GM06990 (cell line): ENCODE measurements around the gene DSCAM.

ENCODE experiments used
- DNase-seq: peaks from one replicate; pipeline ENCODE4 v3.0.0-alpha.2; 2011; ENCODE audit not compliant: insufficient read length; ENCODE audit errors: extremely low read depth
- H3K27me3 ChIP-seq: replicated peaks from 2 replicates; pipeline ENCODE4 v1.6.0; 2011; ENCODE audit warnings: low read length; ENCODE audit not compliant: control insufficient read depth, insufficient read depth
- H3K36me3 ChIP-seq: 2 replicates; pipeline ENCODE4 v1.5.1; 2011; ENCODE audit warnings: low read length; ENCODE audit not compliant: control insufficient read depth, insufficient read depth
- H3K4me3 ChIP-seq: replicated peaks from 2 replicates; pipeline ENCODE4 v1.5.1; 2011; ENCODE audit warnings: low read depth, mild to moderate bottlenecking, control low read depth, low read length
- TF ChIP-seq, protein P1 (sequence below): IDR thresholded peaks from 2 replicates; pipeline ENCODE4 v1.5.1; 2011; ENCODE audit warnings: low read length, control low read depth, mild to moderate bottlenecking, inconsistent platforms; ENCODE audit not compliant: insufficient read depth, poor library complexity, severe bottlenecking

DSCAM gene

DNA sequence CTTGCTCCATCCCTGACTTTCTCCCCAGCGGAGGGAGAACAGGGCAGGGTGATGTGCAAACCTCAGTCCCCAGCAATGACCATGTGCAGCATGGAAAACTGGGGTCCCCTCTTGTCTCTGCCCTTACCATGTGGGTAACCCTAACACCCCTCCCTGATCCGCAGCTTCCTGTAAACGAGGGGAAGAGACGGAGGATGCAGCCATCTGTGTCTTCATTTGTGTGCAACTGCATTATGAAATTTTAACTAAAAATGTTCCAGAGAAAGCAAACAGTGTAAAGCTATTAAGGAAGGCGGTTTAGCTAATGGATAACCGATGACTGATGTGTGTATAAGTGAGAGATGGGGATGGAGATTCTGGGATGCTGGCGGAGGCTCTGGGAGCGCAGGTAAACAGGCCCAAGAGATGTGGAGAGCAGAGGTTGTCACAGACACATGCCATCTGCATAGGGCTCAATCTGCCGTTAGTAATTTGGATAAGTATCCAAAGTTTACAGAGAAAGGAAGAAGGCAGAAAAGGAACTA lies 206.6 kb downstream of the DSCAM start:
- Histone ChIP-seq H3K27me3 (no peaks in the 10 kb centered on the region), H3K36me3 (no peaks in the 10 kb centered on the region), H3K4me3 (no peak overlapping the region)
- DNase-seq = no peak
- TF ChIP-seq, protein P1, sequence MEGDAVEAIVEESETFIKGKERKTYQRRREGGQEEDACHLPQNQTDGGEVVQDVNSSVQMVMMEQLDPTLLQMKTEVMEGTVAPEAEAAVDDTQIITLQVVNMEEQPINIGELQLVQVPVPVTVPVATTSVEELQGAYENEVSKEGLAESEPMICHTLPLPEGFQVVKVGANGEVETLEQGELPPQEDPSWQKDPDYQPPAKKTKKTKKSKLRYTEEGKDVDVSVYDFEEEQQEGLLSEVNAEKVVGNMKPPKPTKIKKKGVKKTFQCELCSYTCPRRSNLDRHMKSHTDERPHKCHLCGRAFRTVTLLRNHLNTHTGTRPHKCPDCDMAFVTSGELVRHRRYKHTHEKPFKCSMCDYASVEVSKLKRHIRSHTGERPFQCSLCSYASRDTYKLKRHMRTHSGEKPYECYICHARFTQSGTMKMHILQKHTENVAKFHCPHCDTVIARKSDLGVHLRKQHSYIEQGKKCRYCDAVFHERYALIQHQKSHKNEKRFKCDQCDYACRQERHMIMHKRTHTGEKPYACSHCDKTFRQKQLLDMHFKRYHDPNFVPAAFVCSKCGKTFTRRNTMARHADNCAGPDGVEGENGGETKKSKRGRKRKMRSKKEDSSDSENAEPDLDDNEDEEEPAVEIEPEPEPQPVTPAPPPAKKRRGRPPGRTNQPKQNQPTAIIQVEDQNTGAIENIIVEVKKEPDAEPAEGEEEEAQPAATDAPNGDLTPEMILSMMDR = no peak

GRCh38 chr21:40639616-40640194 lies 207.3 kb downstream of the DSCAM start:
- Histone ChIP-seq H3K36me3 (no peaks in the 10 kb centered on the region), H3K4me3 (no peak overlapping the region), H3K27me3 (no peaks in the 10 kb centered on the region)
- DNase-seq = no peak
- TF ChIP-seq, protein P1 = no peak

- H3K4me3 ChIP-seq = no peak overlapping the region
- TF ChIP-seq, protein P1 = no peak
- no peaks in the 10 kb centered on the region for H3K36me3 ChIP-seq
- no peak for DNase-seq
- no peaks in the 10 kb centered on the region for H3K27me3 ChIP-seq
Observed at GRCh38 chr21:40638466-40639251, 208.3 kb downstream of the DSCAM start.

DNA sequence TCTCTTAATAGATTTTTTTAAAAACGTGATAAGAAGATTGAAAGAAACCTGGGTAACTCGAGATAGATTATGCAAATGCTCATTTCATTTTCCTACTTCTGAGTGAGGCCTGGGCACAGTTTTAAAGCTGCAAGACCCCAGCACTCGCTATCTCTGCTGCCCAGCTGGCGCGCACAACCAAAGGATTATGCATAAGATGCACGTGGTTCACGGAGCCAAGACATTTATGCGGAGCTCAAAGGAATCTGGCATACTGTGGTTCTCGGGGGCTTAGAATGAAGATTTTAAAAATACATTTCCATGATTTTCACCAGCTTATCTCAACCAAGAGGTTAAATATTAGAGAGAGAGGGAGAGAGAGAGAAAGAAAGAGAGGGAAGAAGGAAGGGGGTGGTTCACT lies 210.9 kb downstream of the DSCAM start:
- no peak for DNase-seq
- TF ChIP-seq, protein P1 = no peak
- no peaks in the 10 kb centered on the region for H3K36me3 ChIP-seq

GRCh38 chr21:40635391-40635790 lies 211.6 kb downstream of the DSCAM start:
- TF ChIP-seq, protein P1 = no peak
- no peak for DNase-seq
- no peak overlapping the region for H3K4me3 ChIP-seq
- H3K36me3 ChIP-seq = no peaks in the 10 kb centered on the region
- H3K27me3 ChIP-seq = no peaks in the 10 kb centered on the region

More for the DNA sequence above, 210.9 kb downstream of the DSCAM start:
- Histone ChIP-seq H3K27me3 (no peaks in the 10 kb centered on the region), H3K4me3 (no peak overlapping the region)
